GM18508 (cell line): ENCODE results near the gene AGAP1.

Experiments used
- ATAC-seq: cut with Tn5 transposase; IDR thresholded peaks from one replicate; pipeline ENCODE4 v1.9.1; 2021; ENCODE audit warnings: moderate number of reproducible peaks; ENCODE audit not compliant: insufficient read depth, unreplicated experiment

The AGAP1 gene

GRCh38 chr2:235614900-235615712, 121.3 kb downstream of the AGAP1 start:
- ATAC-seq, result no peak

GRCh38 chr2:235616885-235617284, 123.0 kb downstream of the AGAP1 start:
- no peak for ATAC-seq

- no peak for ATAC-seq
Observed at GRCh38 chr2:235618039-235618438, 124.2 kb downstream of the AGAP1 start.

- no peak for ATAC-seq
Observed at GRCh38 chr2:235619544-235619943, 125.7 kb downstream of the AGAP1 start.

GRCh38 chr2:235621736-235622135, 127.9 kb downstream of the AGAP1 start:
- no peak for ATAC-seq

- ATAC-seq, result no peak
Observed at GRCh38 chr2:235623111-235623510, 129.3 kb downstream of the AGAP1 start.

- ATAC-seq, result no peak
Observed at GRCh38 chr2:235623752-235624151, 129.9 kb downstream of the AGAP1 start.

GRCh38 chr2:235626658-235627057, 132.8 kb downstream of the AGAP1 start:
- no peak for ATAC-seq

GRCh38 chr2:235627682-235628081, 133.8 kb downstream of the AGAP1 start:
- no peak for ATAC-seq

GRCh38 chr2:235630718-235631296, 137.0 kb downstream of the AGAP1 start:
- no peak for ATAC-seq

GRCh38 chr2:235634435-235635158, 140.8 kb downstream of the AGAP1 start:
- no peak for ATAC-seq

GRCh38 chr2:235636546-235636945, 142.7 kb downstream of the AGAP1 start:
- no peak for ATAC-seq

GRCh38 chr2:235637896-235638295, 144.1 kb downstream of the AGAP1 start:
- no peak for ATAC-seq

GRCh38 chr2:235638541-235639427, 144.9 kb downstream of the AGAP1 start:
- no peak for ATAC-seq

GRCh38 chr2:235639428-235639773, 145.6 kb downstream of the AGAP1 start:
- no peak for ATAC-seq

- no peak for ATAC-seq
Observed at GRCh38 chr2:235639885-235640284, 146.0 kb downstream of the AGAP1 start.

- no peak for ATAC-seq
Observed at GRCh38 chr2:235640377-235640776, 146.5 kb downstream of the AGAP1 start.

GRCh38 chr2:235640926-235641723, 147.3 kb downstream of the AGAP1 start:
- no peak for ATAC-seq

GRCh38 chr2:235641956-235642355, 148.1 kb downstream of the AGAP1 start:
- ATAC-seq, result no peak
